ENCODE results near the gene TXNRD2. TPM values are rescaled to one million over a fixed set of nuclear protein-coding genes. Genes with fewer than 3 reads are reported as not detected.

TXNRD2 gene
- total RNA-seq, 1 experiment from 2014 or later = 38.2 TPM

DNA sequence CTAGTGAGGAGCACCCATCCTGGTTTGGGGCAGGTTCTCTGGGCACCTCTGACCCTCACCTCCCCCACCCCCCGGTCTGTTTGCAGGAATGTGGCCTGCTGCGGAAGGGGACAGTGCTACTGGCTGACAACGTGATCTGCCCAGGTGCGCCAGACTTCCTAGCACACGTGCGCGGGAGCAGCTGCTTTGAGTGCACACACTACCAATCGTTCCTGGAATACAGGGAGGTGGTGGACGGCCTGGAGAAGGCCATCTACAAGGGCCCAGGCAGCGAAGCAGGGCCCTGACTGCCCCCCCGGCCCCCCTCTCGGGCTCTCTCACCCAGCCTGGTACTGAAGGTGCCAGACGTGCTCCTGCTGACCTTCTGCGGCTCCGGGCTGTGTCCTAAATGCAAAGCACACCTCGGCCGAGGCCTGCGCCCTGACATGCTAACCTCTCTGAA is 26.9 kb upstream of the TXNRD2 start:
- no peak for DNase-seq (ENCODE audit: extremely low read depth, low read depth)

GRCh38 chr22:19967850-19968449 is 26.3 kb upstream of the TXNRD2 start:
- no peak for DNase-seq (ENCODE audit: extremely low read depth, low read depth)

DNA sequence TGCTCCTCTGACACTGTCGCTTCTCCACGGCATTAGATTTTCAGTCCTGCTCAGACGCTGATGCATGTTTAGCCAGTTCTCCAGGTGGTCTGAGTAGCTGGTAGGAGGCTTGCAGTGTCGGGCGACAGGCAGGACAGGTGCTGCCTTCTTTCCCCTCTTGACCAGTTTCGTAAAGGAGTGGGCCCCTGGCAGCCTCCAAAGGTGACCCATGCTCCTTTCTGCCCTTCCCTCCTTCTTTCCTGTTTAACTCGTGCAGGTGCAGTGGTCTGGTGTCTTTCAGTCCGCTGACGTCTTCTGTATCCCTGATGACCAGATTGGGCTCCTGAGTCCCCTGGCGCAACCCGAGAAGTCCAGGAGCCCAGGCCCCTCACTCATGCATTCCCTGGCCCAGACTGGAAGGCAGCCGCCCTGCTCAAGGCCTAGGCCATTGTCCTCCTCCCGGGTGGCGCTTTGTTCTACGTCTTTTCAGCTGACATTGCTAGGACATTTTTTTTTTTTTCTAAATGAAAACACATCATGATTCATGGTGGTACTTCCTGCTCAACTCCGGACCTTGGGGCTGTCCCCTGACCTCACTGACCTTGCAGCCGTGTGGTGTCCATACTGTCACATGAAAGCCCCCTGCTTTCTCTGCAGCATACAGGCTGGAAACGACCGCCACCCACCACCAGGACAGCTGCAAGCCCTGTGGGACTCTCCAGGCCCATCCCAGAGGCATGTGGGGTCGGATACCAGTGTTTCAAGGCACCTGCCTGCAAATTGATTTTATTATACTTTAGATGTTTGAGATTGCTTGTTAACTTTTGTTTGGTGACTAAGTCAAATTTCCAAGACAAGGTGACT is 25.5 kb upstream of the TXNRD2 start:
- DNase-seq (ENCODE audit: extremely low read depth, low read depth) = no peak

GRCh38 chr22:19965771-19966709 is 24.4 kb upstream of the TXNRD2 start:
- DNase-seq (ENCODE audit: extremely low read depth, low read depth) = no peak

DNA sequence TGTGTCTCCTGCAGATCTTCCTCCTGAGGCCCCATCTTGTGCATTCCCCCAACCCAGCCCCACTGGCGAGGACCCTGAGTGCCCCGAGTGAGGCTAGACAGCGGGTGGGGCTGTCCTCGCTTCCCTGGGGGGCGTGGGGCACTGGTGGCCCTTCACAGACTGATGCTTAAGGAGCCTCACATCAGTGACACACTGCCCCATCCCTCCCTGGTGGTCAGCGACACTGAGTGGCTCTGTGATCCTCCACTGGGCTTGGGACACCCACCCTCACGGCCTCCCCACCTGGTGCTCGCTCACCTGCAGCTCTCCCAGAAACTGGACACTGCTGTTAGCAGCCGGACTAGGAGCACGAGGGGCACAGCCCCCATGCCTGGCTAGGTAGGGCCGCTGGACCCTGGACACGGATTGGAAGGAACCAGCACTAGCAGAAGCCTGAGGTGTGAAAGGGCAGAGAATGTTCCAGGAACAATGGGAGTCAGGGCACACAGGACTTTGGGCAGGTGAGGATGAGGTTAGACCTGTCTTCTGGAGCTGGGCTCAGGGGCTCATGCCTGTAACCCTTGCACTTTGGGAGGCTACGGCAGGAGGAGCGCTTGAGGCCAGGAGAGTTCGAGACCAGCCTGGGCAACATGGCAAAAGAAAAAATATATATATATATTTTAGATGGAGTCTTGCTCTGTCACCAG is 23.2 kb upstream of the TXNRD2 start:
- DNase-seq (ENCODE audit: extremely low read depth, low read depth) = no peak

DNA sequence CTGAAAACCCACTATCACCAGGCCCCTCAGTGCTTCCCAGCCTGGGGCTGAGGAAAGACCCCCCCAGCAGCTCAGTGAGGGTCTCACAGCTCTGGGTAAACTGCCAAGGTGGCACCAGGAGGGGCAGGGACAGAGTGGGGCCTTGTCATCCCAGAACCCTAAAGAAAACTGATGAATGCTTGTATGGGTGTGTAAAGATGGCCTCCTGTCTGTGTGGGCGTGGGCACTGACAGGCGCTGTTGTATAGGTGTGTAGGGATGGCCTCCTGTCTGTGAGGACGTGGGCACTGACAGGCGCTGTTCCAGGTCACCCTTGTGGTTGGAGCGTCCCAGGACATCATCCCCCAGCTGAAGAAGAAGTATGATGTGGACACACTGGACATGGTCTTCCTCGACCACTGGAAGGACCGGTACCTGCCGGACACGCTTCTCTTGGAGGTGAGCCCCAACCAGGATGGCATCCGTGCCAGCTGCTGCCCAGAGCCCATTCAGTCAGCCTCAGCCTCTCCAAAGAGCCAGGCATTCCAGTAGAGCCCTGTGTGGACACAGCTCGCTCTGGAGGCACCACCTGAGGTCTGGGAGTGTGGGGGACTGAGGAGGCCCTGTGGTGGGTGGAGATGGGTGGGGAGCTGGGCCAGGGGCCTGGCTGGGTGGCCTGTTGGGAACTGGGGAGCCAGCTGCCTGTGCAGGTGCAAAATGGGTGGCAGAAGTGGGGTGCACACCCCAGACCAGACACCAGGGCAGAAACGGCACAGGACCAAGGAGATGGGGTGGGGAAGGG is 22.4 kb upstream of the TXNRD2 start:
- DNase-seq (ENCODE audit: extremely low read depth, low read depth) = no peak

DNA sequence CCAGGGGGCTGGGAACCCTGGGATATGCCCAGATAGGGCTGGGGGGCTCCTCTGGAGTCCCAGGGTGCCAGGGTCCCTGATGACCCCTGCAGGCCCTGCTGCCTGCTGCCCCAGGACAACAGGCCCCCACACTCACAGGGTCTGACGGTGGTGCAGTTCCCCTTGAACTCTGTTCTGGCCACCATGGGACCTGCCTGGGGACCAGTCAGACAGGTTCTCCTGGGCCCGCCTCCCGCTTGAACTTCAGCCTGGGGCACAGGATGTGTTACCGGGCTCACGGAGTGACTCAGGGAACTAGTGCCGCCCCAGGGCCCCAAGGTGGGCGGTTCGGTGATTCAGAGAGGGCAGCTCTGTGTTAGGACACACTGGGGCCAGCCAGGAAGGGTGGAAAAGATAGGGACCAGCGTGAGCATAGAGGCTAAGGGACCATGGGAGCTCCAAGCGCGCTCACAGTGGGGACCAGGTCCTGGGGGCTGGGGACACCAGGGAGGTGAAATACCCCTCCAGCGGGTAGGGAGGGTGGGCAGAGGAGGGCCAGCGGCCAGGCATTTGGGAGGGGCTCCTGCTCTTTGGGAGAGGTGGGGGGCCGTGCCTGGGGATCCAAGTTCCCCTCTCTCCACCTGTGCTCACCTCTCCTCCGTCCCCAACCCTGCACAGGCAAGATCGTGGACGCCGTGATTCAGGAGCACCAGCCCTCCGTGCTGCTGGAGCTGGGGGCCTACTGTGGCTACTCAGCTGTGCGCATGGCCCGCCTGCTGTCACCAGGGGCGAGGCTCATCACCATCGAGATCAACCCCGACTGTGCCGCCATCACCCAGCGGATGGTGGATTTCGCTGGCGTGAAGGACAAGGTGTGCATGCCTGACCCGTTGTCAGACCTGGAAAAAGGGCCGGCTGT is 21.5 kb upstream of the TXNRD2 start:
- DNase-seq (ENCODE audit: extremely low read depth, low read depth) = no peak

- peak; percentile 57 for DNase-seq (ENCODE audit: extremely low read depth, low read depth)
These were observed 20.8 kb upstream of the TXNRD2 start for GRCh38 chr22:19962246-19962908.

DNA sequence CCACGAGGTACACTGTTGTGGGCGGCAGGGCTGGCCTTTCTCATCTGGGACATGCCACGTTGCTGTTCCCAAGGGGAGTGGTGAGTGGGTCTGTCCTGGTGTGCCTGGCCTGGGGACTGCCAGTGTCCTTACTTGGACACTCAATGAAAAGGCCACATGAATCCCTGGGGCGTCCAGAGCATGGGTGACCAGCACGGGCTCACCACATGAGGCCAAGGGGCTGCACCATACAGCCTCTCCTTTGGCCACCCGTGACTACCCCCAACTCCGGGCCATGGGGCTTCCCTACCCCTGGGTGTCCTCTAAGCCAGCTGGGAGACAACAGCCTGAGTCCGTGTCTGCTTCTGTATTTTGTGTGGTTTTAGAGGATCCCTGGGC is 20.2 kb upstream of the TXNRD2 start:
- no peak for DNase-seq (ENCODE audit: extremely low read depth, low read depth)

DNA sequence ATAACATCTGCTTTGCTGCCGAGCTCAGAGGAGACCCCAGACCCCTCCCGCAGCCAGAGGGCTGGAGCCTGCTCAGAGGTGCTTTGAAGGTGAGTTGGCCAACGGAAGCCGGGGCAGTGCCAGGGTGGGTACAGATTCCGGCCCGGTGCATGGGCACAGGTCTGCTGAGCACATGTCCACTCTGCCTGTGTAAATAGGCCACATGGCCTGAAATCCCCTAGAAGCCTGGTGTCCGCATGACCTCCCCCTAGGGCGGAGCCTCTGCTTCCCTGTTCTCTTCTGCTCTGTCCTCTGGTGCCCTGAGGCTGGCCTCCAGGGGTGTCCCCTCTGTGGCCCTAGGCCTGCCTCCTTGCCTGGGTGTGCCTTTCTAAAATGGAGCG is 19.6 kb upstream of the TXNRD2 start:
- DNase-seq (ENCODE audit: extremely low read depth, low read depth) = no peak

DNA sequence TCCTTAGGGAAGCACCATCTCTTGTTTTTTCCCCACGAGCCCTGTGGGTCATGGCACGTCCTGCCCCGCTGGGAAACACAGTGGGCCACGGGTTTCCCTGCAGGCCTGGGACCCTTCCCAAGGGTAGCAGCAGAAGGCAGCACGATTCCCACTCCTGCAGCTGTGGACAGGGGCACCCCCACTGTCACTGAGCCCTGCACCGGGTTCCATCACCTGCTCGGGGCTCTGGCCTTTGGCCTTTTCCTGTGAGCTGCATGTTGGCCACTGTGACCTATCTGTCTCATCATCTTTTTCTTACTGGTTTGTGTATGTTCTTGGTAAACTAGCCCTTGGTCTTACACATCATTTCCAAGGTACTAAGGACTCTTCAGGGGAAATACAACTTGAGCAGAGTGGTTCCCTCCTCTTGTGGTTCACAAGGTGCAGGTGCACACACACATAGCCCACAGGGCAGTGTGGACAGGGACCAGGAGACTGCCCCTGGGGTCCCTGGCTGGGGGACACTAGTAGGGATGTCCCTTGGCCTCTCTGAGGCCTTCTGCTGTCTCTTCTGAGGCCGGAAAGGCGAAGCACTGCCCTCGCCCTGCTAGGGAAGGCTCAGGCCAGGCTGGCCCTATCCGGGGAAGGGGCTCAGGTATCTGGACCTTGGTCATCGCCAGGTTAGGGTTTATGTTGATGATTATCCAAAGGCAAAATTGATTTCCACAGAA is 19.0 kb upstream of the TXNRD2 start:
- DNase-seq (ENCODE audit: extremely low read depth, low read depth) = no peak

- DNase-seq (ENCODE audit: extremely low read depth, low read depth) = no peak
These were observed 18.2 kb upstream of the TXNRD2 start for GRCh38 chr22:19959587-19960490.

GRCh38 chr22:19959043-19959586 is 17.5 kb upstream of the TXNRD2 start:
- DNase-seq (ENCODE audit: extremely low read depth, low read depth) = no peak

GRCh38 chr22:19958083-19959042 is 16.7 kb upstream of the TXNRD2 start:
- DNase-seq (ENCODE audit: extremely low read depth, low read depth) = no peak

DNA sequence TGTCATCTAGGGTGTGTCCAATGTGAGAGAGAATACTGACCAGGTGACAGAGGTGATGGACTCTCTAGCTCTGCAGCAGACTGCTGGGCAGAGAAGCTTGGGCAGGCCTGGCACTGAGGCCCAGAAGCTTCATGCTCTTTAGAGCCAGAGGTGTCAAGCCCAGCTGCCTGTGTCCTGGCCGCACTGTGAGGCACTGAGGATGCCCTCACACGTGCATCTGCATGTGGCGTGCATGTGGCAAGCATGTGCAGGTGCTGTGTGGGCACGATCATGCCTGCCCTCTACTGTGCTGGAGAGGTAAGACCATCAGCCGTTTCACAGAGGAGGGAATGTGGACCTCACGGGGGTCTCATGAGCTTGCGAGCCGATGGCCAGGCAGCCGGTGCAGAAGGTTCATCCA is 15.8 kb upstream of the TXNRD2 start:
- no peak for DNase-seq (ENCODE audit: extremely low read depth, low read depth)

Measured in NCI-H460 (cell line).